Epithelial cell of prostate (primary cell): Measurements from ENCODE around the gene MYH9.
"Not testable (repeated sequence)": the region's sequence is repeated elsewhere in the genome, so short reads cannot be mapped to it uniquely, and the experiment has no call there.

ENCODE experiments used
- DNase-seq: peaks from one replicate; pipeline ENCODE4 v3.0.0-alpha.2; 2011; ENCODE audit warnings: low read depth, low spot score
- H3K27ac ChIP-seq: fragments of 450-650 bp; 2 replicates; pipeline ENCODE4 v1.5.1; 2017; ENCODE audit warnings: mild to moderate bottlenecking

Gene MYH9

DNA sequence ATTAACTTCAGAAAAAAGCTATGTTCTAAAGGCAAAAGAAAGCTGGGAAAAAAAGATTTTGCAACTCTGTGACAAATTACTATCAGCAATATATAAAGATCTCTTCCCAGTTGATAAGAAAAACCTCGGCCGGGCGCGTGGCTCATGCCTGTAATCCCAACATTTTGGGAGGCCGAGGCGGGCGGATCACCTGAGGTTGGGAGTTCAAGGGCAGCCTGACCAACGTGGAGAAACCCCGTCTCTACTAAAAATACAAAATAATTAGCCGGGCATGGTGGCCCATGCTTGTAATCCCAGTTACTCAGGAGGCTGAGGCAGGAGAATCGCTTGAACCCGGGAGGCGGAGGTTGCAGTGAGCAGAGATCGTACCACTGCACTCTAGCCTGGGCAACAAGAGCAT, 1.4 kb upstream of the MYH9 start:
- not testable (repeated sequence) for DNase-seq
- H3K27ac ChIP-seq, result peak overlapping the region; percentile 95

- no peak for DNase-seq
Observed at GRCh38 chr22:36387709-36387958, 133 bp downstream of the MYH9 start.

DNA sequence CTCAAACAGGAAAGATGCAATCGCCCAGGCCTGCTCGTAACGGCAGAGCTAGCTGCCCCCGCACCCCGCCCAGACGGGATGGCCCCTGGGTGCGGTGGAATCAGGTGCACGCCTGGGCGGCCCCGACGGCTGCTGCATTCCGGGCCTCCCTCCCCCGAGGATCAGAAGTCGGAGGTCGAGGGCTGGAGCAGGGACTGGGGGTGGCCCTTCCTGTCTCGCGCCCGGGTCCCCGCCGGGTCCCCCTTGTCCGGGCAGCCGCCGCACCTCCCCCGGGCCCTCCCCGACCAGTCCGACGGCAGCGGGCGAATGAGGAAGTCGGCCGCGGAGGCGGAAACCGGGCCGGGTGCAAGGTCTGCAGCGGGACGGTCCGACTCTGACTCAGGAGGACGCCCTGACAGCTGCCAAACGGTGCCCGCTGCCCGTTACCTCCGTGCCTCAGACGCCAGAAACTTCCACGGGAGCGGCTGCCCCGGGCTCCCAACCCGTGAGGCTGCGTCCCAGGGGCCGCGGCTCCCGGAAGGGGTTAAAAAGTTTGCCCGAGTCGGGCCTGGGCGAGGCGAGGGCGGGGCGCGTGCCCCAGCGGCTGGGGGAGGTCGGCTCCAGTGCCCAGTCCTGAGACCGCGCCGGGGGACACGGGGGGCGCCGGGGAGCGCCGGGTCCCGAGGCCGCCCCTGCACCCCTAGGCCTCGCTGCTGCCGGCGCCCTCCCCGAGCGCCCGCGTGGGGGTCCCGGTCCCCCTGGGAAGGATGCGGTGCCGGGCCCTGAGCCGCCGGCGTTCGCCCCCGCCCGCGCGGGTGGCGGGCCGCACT, 663 bp downstream of the MYH9 start:
- no peak for DNase-seq
- peak overlapping the region; percentile 95 for H3K27ac ChIP-seq

More at GRCh38 chr22:36387709-36387958, 133 bp downstream of the MYH9 start:
- H3K27ac ChIP-seq, result peak overlapping the region; percentile 95

GRCh38 chr22:36386351-36386899, 1.3 kb downstream of the MYH9 start:
- H3K27ac ChIP-seq, result peak overlapping the region; percentile 95
- no peak for DNase-seq

DNA sequence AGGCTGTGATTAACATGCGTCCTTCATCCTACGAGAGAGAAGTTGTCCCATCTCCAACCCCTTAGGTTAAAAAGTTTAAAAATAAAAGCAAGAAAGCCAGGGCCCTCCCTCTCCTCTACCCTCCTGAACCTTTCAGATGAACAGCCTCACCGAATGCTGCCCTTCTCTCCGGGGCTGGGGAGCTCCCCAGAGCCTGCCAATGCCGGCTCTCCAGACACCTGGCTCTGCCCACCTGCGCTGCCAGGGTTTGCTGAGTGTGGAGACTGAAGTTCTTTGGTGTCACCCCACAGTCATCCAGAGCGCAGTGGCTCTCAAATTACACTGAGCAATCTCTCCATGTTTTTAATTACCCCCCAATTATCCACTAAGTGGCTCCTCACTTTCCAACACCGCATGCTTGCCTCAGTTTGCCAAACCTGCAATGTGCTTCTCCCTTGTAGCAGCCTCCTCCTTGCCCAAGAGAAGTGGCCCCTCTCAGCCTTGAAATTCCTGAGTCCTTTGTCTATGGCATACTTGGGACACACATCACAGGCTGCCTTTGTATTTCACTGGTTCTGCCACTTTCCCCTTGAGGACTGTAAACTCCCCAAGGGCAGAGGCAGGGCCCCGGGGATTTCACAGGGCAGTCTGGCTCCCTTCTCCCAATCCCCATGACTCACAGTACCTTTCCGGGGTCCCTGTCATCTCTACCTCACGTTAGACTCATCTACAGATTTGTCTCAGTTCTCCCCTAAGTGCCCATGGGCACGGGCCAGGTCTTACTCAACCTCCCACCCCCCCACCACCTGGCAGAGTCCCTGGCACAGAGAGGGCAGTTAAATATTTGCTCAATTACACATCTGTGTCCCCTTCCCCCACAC, 2.0 kb downstream of the MYH9 start:
- DNase-seq, result no peak
- peak overlapping the region; percentile 95 for H3K27ac ChIP-seq

GRCh38 chr22:36384766-36385481, 2.8 kb downstream of the MYH9 start:
- peak overlapping the region; percentile 95 for H3K27ac ChIP-seq
- DNase-seq, result no peak

GRCh38 chr22:36383110-36383581, 4.6 kb downstream of the MYH9 start:
- peak overlapping the region; percentile 99 for H3K27ac ChIP-seq
- DNase-seq, result no peak

- H3K27ac ChIP-seq, result peak overlapping the region; percentile 99
- no peak for DNase-seq
Observed at GRCh38 chr22:36381513-36382128, 6.1 kb downstream of the MYH9 start.

GRCh38 chr22:36379593-36380361, 8.0 kb downstream of the MYH9 start:
- DNase-seq, result no peak
- peak overlapping the region; percentile 99 for H3K27ac ChIP-seq

DNA sequence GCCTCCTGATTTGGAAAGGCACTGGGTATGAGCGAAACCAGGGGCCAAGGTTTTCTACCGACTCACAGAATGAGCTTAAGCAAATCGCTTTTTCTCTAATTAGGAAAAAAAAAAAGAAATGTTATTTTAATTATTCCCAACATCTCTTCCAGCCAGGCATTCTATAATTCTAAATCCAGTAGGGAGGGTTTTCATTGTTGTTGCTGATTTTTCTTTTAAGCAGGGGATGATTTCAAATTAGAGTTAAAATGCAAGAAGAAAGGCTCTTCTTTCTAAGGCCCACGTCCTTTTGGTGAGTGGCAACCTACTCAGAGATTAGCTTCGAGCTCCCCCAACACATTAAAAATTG, 8.9 kb downstream of the MYH9 start:
- peak overlapping the region; percentile 99 for H3K27ac ChIP-seq
- no peak for DNase-seq

GRCh38 chr22:36378080-36378868, 9.5 kb downstream of the MYH9 start:
- no peak for DNase-seq
- H3K27ac ChIP-seq, result peak overlapping the region; percentile 99

DNA sequence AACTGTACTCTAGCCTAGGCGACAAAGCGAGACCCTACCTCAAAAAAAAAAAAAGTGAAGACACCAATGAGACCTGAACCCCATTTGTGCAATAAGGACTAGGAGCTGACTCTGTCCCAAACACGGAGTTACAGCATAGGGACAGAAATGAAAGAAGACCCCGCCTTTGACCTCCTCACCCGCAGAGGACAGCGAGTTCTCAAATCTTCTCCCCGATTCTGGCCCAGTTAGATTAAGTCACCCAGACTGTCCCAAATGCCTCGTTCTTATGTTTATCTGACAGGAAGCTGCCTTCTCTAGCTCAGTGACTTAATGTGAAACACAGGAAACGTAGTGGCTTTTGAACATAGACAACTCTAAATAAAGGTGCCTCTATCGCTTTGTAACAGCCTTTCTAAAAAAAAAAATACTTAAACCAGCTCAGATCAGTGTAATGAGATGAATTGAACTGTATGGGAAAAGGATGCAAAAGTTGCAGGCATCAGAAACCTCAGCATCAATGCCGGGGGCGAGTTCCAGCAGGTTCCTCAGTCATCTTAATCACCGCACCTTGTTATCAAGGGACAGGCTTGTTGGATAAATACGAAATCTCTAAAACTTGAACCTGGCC, 10.6 kb downstream of the MYH9 start:
- no peak for DNase-seq
- H3K27ac ChIP-seq, result peak overlapping the region; percentile 99

DNA sequence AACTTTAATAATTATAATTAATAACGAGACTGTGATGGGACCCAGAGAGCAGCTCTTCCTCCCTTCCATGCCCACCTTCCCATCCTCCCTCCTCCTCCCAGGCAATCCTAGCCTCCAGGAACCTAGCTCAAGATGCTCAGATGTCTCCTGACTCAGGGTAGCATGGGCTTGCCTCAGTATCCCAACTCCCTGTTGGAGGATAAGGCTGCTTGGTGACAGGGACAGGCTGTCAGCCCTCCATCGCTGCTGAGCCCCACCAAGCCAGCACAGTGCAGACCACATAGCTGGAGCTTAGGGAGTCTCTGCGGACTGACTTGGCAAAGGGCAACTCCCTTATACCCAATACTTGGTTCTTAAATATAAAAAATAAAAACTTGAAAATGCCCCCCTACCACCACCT, 11.5 kb downstream of the MYH9 start:
- H3K27ac ChIP-seq, result peak overlapping the region; percentile 99
- no peak for DNase-seq

DNA sequence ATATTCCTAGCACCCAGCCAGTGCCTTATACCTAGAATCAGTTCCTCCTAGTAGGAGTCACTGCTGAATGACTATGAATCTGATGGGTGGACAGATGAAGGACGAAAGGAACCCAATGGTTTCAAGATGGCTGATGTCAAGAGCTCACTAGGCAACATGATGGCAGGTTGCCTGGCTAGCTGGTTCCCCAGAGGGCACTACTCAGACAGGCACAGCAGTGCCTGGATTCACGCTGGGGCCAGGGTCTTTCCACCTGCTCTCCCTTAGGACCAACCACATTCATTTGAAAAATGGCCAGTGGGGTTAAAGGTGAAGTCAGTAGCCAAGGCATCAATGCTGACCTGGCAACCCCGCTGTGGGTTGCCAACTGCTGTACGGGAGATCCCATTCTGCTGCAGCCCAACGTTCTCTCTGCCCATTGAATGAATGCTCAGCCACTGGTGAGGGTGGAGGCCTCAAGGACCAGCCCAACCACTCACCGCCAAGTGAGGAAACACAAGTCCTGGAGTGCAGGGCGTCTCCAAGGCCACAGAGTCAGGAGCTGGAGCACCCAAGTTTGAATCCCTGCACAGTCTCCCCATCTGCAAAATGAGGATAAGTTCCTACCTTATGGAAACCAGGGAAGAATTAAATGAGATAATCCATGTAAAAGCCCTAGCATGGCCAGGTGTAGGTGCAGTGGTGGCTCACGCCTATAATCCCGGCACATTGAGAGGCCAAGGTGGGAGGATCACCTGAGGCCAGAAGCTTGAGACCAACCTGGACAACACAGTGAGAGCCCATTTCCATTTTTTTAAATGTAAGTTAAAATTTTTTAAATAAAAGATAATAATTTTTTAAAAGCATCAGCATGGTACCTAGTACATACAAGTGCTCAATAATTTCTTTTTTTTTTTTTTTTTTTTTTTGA, 12.4 kb downstream of the MYH9 start:
- DNase-seq, result no peak
- H3K27ac ChIP-seq, result peak overlapping the region; percentile 99

DNA sequence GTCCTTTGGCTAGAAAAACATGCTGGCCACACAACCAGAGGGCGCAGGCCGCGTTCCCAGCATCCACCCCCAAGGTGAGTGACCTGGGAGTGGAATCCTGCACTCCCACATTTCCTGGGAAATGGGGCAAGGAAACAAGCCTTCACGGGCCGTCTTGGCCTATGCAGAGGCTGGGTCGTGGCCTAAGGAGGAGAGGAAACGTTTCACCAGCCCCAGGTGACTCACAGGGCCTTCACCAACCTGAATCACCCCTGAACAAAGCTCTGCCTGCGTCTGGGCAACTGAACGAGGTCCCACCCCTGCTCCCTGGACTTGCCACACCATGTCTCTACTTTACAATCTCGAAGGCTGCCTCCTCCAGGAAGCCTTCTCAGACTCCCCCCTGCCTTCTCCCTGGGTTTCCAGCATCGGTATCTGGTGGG, 13.2 kb downstream of the MYH9 start:
- peak; percentile 81 for DNase-seq
- H3K27ac ChIP-seq, result peak overlapping the region; percentile 99

DNA sequence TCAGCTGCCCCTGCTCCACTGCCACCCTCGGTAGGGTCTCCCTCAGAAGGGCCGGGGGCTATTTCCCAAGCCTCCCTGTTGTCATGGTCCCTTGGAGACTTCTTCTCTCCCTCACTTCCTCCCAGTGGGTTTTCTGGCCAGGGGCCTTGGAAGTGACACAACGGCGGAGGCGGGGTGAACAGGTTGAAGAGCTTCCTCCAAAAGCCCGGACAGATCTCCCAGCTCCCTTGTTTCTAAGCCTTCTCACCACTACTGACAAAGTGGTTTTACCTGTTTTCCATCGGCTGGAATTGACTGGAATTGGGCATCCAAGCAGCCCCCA, 14.5 kb downstream of the MYH9 start:
- peak overlapping the region; percentile 99 for H3K27ac ChIP-seq
- DNase-seq, result no peak

- peak overlapping the region; percentile 99 for H3K27ac ChIP-seq
- DNase-seq, result no peak
Observed at GRCh38 chr22:36371920-36372319, 15.8 kb downstream of the MYH9 start.
